Stimulated activated CD8-positive, alpha-beta memory T cell treated with anti-CD3 and anti-CD28 coated beads, Interleukin-2, amount 100 ng/mL, for 1 hour (primary cell): ENCODE measurements around the gene FMO4.
"Not testable (repeated sequence)": the region's sequence is repeated elsewhere in the genome, so short reads cannot be mapped to it uniquely, and the experiment has no call there.

ENCODE experiments used
- DNase-seq, 2 donors: peaks; one replicate each; pipeline ENCODE4 v3.0.0-alpha.2; 2020; ENCODE audit warnings: low read depth in 2 of 2

FMO4 gene

DNA sequence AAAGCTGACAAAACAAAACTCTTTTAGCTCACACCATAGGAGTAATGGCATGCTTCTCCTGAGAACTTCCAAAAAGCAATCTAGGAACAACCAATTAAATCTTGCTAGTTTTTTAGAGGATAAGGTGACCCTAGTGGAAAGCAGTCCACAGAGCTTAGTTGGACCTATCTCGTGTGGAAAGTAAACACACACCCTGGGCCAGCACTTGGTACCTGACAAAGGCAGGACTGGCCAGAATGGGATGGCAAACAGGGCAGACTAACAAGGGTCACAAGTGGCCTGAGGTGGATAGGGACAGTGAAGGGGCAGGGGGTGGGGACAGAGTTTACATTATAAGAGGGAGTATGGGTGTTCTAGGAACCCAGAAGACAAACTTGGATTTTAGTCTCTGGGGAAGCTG lies 22.0 kb downstream of the FMO4 start:
- DNase-seq, result no peak

DNA sequence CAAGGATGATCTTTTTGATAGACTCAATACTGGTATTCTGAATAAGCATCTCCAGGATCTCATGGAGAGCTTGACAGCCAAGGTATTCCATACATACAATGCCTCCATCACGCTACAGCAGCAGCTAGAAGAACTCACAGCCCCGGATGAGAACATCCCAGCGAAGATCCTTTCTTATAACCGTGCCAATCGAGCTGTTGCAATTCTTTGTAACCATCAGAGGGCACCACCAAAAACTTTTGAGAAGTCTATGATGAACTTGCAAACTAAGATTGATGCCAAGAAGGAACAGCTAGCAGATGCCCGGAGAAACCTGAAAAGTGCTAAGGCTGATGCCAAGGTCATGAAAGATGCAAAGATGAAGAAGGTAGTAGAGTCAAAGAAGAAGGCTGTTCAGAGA lies 25.4 kb downstream of the FMO4 start:
- not testable (repeated sequence) for DNase-seq

DNA sequence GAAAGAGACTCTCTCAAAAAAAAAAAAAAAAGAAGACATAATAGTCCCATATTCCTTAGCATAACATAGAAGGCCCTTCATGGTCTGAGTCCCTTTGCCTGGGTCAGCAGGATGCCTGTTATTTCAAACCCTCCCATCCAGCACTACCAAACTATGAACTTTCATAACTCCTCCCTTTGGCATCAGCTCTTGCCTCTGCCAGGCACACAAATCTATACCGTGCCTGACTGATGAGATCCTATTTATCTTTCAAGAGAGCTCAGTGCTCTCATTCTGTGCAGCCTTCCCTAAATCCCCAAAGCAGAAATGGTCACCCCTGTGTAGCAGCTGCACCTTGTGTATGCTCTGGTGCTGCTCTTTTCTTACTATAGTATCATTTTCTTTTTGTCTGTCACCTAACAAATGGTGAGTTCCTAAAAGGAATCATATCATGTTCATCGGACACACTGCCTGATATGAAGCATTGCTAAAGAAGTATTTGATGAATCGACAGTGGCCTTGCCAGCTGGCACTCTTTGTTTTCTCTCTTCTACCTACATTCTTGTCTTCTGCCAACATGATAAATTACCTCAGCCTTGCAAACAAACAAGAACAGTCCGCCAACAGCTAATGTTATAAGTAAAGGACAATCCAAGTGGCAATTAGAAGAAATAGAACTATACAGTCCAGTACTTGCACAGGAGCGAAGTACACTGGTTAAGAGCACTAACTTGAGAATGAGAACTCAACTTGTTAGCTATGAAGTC lies 29.9 kb downstream of the FMO4 start:
- no peak for DNase-seq

DNA sequence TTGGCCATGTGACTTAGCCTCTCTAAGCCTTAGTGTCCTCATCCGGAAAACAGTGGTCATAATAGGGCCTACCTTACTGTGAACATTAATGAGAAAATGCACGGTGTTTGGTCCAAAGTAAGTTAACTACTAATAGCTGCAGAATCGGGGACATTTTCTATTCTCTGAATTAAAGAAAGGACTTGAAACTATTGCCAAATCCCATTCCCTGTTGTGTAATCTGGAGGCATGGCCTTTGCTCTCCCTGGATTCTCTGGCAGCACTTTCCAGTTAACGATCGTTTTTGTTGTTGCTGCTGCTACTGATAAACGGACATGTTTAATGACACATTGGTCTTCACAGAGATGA lies 30.5 kb downstream of the FMO4 start:
- no peak for DNase-seq

DNA sequence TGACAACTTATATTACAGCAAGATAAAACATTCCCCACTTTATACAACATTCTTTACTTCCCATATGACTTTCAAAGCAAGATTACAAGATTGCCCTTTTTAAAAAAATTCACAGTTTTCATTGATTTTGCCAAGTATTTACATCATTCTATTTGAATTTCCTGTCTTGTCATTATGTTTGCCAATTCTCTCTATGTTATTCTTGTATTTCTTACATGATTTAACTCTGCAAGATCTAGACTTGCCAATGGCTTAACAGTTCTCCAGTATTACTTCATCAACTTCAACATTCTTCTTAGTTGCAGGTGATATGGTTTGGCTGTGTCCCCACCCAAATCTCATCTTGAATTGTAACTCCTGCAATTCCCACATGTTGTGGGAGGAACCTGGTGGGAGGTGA lies 31.6 kb downstream of the FMO4 start:
- DNase-seq, result no peak

DNA sequence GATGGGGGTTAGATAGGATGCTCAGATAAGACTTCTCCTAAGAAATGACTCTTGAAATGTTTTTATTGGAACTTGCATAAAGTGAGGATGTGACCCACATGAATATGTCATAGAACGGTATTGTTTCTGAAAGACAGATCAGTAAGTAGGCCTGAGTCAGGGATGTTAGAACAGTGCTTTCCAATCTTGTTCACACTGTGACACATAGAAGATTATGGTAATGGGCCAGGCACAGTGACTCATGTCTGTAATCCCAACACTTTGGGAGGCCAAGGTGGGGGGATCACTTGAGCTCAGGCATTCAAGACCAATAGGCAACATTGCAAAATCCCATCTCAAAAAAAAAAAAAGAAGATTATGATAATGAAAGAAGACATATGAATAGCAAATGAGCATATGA lies 32.9 kb downstream of the FMO4 start:
- no peak for DNase-seq

DNA sequence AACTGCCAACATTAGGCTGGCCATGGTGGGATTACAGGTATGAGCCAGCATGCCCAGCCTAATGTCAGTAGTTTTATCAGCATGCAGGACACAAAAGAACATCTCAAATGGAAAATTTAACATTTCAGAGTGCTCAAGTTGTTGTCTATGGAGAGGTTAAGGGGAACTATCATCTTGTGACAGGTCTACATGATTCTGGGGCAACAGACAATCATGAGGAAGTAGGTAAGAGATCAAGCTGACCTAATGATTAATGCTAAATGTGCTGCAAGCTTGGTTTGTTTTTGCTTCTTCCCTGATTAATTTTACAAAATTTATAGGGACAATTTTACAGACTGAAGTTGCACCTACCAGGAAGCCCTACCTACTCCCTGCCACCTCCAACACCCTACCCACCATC lies 36.6 kb downstream of the FMO4 start:
- DNase-seq, result no peak

DNA sequence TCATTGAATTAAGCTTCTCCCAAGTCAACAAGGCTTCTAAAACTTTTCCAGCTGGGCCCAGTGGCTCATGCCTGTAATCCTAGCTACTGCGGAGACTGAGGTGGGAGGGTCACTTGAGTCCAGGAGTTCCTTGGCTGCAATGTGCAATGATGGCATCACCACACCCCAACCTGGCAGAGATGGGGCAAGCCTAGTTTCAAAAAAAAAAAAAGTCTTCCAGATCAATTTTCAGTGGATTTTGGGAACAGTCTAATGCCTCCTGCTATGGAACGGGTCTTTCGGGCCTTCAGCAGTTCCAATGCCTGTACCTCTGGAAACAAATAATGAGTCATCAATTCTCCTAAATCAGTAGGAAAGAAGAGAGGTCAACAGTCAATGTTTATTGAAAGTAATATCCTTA lies 38.0 kb downstream of the FMO4 start:
- no peak for DNase-seq

DNA sequence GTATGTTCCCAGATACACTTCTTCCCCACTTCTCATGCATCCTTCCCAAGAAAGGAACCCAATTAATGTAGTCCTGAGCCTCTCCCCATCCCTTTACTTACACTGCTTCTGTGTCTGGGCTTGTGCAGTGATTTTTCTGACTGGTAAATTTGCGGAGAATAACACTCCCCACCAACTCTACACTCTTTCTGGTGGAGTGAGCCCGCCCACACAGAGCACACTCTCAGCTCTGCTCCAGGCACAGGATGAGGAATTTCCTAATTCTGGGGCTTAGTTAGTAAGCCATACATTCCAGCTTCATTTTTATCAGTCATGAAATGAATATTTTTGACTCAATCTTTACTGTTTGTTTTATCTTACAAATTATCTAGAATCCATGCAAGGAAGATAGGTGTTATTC lies 38.6 kb downstream of the FMO4 start:
- no peak for DNase-seq

DNA sequence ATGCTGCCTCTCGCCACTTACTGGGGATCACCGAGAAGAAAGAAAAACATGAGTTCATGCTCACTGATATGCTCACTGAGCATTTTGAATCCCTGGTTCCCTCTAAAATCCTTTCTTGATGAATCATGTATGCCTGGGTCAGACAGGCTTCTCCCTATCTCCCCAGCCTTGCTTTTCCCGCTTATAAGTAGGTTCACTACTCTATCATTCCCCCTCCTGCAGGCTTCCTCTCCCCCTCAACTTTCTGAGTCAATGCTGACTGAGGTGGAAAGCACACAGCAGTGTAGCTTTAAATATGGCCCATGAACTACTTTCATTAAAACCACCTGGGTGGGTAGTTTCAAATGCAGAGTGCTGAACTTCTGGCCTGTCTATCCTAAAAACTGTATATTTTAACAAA lies 41.7 kb downstream of the FMO4 start:
- DNase-seq, result no peak

DNA sequence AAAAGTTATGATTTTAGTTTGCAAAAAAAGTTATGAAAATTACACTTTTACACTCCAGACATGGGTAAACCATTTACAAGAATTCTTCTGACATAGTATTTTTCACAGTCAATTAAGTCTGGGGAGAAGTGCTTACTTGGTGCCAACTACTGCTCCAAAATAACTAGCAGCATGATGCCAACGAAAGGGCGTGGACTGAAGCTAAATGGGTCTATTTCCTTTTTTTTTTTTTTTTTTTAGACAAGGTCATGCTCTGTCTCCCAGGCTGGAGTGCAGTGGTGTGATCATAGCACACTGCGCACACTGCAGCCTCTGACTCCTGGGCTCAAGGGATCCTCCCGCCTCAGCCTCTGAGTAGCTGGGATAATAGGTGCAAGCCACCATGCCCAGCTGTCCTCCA lies 43.2 kb downstream of the FMO4 start:
- no peak for DNase-seq

DNA sequence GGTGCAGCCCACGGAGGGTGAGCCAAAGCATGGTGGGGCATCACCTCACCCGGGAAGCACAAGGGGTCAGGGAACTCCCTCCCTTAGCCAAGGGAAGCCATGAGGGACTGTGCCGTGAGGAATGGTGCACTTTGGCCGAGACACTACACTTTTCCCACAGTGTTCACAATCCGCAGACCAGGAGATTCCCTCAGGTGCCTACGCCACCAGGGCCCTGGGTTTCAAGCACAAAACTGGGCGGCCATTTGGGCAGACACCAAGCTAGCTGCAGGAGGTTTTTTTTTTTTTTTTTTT lies 45.3 kb downstream of the FMO4 start:
- DNase-seq, result not testable (repeated sequence)

DNA sequence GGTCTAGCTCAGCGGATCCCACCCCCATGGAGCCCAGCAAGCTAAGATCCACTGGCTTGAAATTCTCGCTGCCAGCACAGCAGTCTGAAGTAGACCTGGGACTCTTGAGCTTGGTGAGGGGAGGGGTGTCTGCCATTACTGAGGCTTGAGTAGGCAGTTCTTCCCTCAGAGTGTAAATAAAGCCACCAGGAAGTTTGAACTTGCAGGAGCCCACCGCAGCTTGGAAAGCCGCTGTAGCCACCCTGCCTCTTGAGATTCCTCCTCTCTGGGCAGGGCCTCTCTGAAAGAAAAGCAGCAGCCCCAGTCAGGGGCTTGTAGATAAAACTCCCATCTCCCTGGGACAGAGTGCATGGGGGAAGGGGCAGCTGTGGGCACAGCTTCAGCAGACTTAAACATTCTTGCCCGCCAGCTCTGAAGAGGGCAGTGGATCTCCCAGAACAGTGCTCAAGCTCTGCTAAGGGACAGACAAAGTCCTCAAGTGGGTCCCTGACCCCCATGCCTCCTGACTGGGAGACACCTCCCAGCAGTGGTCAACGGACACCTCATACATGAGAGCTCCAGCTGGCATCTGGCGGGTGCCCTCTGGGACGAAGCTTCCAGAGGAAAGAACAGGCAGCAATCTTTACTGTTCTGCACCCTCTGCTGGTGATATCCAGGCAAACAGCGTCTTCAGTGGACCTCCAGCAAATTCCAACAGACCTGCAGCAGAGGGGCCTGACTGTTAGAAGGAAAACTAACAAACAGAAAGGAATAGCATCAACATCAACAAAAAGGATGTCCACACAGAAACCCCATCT lies 45.9 kb downstream of the FMO4 start:
- not testable (repeated sequence) for DNase-seq

DNA sequence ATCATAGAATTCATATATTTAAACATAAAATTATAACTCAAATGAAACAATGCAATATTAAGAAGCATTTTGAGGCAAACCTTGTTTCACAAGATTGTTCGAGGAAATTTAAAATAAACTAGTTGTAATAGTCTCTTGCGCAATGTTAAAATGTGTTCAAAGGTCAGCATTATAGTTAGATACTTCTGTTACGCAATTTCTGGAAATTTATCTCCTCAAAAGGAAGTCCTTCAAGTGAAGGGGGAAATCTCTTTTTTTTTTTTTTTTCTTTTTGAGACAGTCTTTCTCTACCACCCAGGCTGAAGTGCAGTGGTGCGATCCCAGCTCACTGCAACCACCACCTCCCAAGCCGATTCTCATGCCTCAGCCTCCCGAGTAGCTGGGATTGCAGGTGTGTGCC lies 52.1 kb downstream of the FMO4 start:
- no peak for DNase-seq

DNA sequence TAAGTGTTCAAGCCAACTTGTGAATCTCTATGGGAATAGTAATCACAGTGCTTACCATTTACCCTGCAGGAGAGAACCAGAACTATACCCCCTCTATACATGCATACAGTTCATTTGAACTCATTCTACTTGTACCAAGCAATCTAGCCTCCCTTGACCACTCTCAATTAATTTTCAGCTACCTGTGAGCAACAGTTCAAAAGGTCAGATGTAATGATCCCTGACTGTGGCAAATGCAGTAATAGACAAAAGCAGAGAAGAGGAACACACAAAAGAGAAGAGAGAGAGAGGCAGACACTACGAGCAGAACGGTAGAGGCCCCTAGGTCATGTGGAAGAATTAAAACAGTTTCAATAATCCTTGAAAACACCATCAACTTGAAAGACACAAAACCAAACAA lies 52.8 kb downstream of the FMO4 start:
- DNase-seq, result no peak

DNA sequence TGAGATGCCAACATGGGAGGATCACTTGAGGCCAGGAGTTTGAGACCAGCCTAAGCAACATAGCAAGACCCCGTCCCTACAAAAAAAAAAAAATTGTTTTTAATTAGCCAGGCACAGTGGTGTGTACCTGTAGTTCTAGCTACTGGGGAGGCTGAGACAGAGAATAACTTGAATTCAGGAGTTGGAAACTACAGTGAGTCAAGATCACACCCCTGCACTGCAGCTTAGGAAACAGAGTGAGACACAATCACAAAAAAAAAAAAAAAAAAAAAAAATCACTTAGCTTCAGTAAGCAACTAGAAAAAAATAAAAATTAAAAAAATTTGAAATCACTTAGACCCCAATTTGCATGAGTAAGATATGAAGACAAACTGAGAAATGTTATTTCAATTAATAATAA lies 53.5 kb downstream of the FMO4 start:
- DNase-seq, result no peak

DNA sequence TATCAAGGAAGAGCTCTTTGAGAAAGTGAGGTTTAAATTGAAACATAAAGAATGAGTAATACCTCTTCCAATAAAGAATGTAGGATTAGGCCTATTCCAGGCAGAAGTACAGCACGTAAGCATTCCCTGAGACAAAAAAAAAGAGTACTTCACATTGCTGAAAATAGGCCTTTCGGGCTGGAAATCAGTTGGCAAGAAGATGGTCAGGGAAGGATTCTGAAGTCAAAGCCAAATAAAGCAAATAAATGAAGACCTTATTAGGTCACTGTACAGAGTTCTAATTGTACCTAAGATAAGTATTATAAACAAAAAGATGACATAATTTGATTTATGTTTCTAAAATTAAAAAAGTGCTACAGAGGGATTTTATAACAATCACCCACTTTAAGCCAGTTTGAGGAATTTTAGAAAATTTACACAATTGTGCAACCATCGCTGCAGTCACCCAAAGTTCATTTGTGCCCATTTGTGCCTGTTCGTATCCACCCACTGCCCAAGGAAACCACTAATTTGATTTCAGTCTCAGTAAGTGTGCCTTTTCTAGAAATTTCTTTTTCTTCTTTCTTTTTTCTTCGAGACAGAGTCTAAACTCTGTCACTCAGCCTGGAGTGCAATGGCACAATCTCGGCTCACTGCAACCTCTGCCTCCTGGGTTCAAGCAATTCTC lies 58.6 kb downstream of the FMO4 start:
- no peak for DNase-seq

DNA sequence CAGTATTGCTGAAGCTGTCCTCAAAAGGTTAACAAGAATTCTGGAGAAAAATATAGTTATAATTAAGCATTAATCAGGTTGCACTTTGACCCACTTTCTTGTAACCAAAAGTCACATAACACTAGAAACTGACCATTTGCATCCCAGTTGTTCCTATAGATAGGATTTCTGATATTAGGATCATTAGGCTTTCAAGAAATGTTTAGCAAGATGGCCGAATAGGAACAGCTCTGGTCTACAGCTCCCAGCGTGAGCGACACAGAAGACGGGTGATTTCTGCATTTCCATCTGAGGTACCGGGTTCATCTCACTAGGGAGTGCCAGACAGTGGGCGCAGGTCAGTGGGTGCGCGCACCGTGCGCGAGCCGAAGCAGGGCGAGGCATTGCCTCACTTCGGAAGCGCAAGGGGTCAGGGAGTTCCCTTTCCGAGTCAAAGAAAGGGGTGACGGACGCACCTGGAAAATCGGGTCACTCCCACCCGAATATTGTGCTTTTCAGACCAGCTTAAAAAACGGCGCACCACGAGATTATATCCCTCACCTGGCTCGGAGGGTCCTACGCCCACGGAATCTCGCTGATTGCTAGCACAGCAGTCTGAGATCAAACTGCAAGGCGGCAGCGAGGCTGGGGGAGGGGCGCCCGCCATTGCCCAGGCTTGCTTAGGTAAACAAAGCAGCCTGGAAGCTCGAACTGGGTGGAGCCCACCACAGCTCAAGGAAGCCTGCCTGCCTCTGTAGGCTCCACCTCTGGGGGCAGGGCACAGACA lies 59.6 kb downstream of the FMO4 start:
- not testable (repeated sequence) for DNase-seq

DNA sequence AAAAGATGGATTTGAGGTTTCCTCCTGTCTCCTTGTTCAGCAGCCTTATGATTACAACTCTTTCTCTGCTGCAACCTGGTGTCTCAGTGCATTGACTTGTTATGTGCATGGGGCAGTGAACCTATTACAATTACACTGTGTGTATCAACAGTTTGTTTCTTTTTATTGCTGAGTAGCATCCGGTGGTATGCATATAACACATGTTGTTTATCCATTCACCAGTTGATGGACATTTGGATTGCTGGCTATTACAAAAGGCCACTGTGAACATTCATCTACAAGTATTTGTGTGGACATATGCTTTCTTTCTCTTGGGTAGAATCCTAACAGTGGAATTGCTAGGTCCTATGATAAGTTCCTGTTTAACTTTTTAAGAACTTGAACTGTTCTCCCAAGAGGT lies 65.9 kb downstream of the FMO4 start:
- DNase-seq, result no peak

DNA sequence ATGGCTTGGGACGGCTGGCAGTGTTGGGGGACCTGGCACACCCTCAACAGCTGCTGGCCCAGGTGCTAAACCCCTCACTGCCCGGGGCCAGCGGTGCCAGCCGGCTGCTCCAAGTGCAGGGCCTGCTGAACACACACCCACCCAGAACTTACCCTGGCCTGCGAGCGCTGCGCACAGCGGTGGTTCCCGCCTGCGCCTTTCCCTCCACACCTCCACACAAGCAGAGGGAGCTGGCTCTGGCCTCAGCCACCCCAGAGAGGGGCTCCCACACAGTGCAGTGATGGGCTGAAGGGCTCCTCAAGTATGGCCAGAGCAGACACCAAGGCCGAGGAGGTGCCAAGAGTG lies 67.9 kb downstream of the FMO4 start:
- DNase-seq, result no peak

DNA sequence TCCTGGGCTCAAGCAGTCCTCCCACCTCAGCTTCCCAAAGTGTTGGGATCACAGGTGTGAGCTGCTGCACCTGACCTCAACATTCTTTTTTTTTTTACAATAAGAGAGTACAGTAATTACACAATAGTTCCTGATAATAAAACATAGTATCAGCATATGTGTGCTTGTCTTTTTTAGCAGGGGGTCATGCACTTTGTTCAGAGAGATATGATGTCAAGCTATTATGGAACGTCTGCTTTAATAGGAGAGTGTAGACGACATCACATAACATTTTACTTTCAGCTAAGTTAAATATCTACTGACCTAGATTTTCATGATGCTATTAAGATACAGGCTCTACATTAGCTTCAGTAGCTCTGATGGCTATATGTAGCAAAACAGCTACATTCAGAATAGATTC lies 70.5 kb downstream of the FMO4 start:
- DNase-seq, result no peak

DNA sequence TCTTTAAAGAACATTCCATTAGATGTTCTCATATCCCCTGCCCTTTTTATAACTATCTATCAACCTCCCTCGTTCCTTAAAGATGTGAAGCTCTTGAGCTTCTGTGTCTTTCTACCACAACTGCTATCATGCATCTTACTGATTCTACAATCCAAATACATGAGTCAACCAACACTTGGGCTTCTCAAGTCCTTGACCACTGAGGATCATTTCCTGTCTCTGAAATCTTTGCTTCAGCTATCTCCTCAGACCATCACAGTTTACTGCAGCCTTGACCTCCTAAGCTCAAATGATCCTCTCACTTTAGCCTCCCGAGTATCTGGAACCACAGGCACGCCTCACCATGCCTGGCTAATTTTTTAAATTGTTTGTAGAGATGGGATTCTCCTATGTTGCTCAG lies 75.2 kb downstream of the FMO4 start:
- no peak for DNase-seq

DNA sequence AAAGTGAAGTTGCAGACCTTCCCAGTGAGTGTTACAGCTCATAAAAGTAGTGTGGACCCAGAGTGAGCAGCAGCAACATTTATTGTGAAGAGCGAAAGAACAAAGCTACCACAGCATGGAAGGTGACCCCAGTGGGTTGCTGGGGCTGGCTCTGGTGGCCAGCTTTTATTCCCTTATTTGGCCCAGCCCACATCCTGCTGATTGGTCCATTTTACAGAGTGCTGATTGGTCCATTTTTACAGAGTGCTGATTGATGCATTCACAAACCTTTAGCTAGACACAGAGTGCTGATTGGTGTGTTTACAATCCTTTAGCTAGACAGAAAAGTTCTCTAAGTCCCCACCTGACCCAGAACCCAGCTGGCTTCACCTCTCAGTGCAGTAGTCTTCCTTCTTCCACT lies 76.8 kb downstream of the FMO4 start:
- not testable (repeated sequence) for DNase-seq
